GM12891 (cell line): ENCODE results near the gene PRDM16.

Experiments
- PAX5 ChIP-seq: IDR thresholded peaks from 2 replicates; pipeline ENCODE4 v1.6.1; 2011; ENCODE audit warnings: low read length, moderate library complexity, mild to moderate bottlenecking; ENCODE audit not compliant: insufficient read depth, severe bottlenecking
- POLR2A ChIP-seq: IDR thresholded peaks from 2 replicates; pipeline ENCODE4 v1.6.1; 2011; ENCODE audit warnings: low read depth, low read length, control low read depth
- POLR2AphosphoS5 ChIP-seq: IDR thresholded peaks from 2 replicates; pipeline ENCODE4 v1.6.1; 2011; ENCODE audit warnings: low read depth, low read length, control low read depth
- POU2F2 ChIP-seq: IDR thresholded peaks from 2 replicates; pipeline ENCODE4 v1.6.1; 2011; ENCODE audit warnings: low read depth, mild to moderate bottlenecking, control low read depth, low read length, moderate library complexity
- SPI1 ChIP-seq: IDR thresholded peaks from 2 replicates; pipeline ENCODE4 v1.6.1; 2011; ENCODE audit warnings: low read depth, low read length, control low read depth
- TAF1 ChIP-seq: IDR thresholded peaks from 2 replicates; pipeline ENCODE4 v1.6.1; 2011; ENCODE audit warnings: low read depth, low read length, control low read depth

DNA sequence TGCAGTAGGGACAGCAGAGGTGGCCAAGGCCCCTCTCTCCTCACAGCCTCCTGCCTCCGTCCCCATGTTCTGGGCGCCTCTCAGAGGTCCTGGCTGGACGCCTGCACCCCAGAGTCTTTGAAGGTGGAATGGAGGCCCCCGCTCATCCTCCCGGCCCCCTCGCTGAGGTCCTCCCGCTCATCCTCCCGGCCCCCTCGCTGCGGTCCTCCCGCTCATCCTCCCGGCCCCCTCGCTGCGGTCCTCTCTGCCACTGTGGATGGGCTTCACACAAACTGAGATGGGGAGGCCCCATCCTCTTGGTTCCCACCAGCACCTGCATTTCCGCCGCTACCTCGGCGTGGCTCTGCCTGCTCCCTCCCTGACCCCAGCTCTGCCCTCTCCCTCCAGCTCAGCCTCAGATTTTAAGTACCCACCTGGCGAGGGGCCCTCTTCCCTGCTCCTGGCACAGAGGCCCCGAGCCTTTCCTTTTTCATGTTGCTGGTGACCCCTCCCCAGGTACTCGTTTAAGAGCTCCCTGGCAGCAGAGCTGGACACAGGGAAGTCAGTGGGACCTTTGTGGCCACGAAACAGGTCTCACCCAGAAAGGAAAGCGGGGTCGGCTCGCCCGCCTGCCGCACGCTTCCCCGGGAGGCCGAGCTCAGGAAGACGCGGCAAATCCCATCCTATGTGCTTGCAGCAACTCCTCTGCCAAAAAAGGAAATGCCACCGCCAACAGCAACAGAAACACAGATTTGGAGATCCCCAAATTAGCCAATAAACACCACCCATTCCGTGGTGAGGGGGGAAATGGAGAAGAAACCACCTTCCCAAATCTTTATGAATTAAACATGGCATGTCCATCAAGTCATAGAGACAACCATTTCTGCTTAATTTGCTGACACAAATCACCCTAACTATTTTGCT lies 143.7 kb downstream of the PRDM16 start:
- TF ChIP-seq POLR2A, result no peak
- no peak for TF ChIP-seq SPI1
- TF ChIP-seq POLR2AphosphoS5, result no peak
- no peak for TF ChIP-seq TAF1
- TF ChIP-seq POU2F2, result no peak
- no peak for TF ChIP-seq PAX5
